T-helper 2 cell treated with Interferon-gamma antibody and Interleukin-4, amounts not matched to agents 5 μg/mL and 100 μg/mL, for 36 hours (primary cell): ENCODE measurements around the gene MAP4K3.

ENCODE experiments used
- DNase-seq: peaks from one replicate; pipeline ENCODE4 v3.0.0; 2021; ENCODE audit warnings: low spot score
- H3K27ac Mint-ChIP-seq: one replicate; pipeline ENCODE4 v1.8.0; 2021; ENCODE audit warnings: mild to moderate bottlenecking, mixed read lengths
- H3K27me3 Mint-ChIP-seq: one replicate; pipeline ENCODE4 v1.8.0; 2021; ENCODE audit warnings: low read depth, mixed read lengths
- H3K36me3 Mint-ChIP-seq: one replicate; pipeline ENCODE4 v1.8.0; 2021; ENCODE audit warnings: low read depth, mixed read lengths
- H3K4me1 Mint-ChIP-seq: one replicate; pipeline ENCODE4 v1.8.0; 2021; ENCODE audit warnings: low read depth, mixed read lengths
- H3K4me3 Mint-ChIP-seq: one replicate; pipeline ENCODE4 v1.8.0; 2022; ENCODE audit warnings: mild to moderate bottlenecking, moderate library complexity, mixed read lengths
- H3K9me3 Mint-ChIP-seq: one replicate; pipeline ENCODE4 v1.8.0; 2021; ENCODE audit warnings: mixed read lengths

MAP4K3 gene

GRCh38 chr2:39433586-39434195 lies 3.4 kb downstream of the MAP4K3 start:
- Mint-ChIP-seq H3K27me3 (no peaks in the 10 kb centered on the region), H3K4me1 (peaks cover 33% of the 10 kb centered on the region), H3K9me3 (no peaks in the 10 kb centered on the region), H3K4me3 (no peak overlapping the region), H3K27ac (no peak overlapping the region), H3K36me3 (no peaks in the 10 kb centered on the region)
- DNase-seq = no peak

DNA sequence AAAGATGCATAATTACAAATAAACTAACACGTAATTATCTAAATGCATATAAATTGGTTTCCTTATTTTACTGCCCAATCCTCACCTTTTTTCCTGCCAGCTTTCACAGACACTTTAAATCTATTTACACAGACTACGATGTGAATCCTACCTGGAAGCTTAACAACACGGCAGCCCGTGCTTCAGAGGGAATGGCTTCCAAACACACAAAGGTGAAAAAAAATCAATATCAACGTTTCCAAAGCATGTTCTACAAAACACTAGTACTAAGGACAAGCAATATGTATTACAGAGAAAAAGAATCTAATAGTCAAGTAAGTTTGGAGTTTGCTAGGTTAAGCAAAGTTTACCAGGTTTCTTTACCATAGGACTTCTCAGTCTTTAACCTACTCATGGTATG lies 4.4 kb downstream of the MAP4K3 start:
- Mint-ChIP-seq H3K27ac (no peak overlapping the region), H3K4me1 (peaks cover 30% of the 10 kb centered on the region), H3K36me3 (no peaks in the 10 kb centered on the region), H3K9me3 (no peaks in the 10 kb centered on the region), H3K4me3 (no peak overlapping the region), H3K27me3 (no peaks in the 10 kb centered on the region)
- DNase-seq = no peak

GRCh38 chr2:39431592-39432316 lies 5.3 kb downstream of the MAP4K3 start:
- no peak for DNase-seq
- Mint-ChIP-seq H3K9me3 (no peaks in the 10 kb centered on the region), H3K4me3 (no peak overlapping the region), H3K4me1 (peaks cover 35% of the 10 kb centered on the region), H3K36me3 (no peaks in the 10 kb centered on the region), H3K27me3 (no peaks in the 10 kb centered on the region), H3K27ac (no peak overlapping the region)

DNA sequence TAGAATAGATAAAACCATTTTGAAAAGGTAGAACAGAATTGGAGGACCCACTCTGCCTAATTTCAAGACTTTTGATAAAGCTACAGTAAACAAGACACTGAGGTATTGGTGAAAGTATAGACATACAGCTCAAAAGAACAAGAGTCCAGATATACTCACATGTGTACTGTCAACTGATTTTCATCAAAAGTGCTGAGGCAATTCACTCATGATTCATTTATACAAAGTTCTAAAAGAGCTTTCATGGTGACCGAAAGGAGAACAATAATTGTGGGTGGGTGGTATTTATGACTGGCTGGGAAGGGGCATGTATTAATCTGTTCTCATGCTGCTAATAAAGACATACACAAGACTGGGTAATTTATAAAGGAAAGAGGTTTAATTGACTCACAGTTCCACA lies 7.3 kb downstream of the MAP4K3 start:
- DNase-seq = no peak
- no peak overlapping the region for H3K27ac Mint-ChIP-seq
- no peak overlapping the region for H3K4me3 Mint-ChIP-seq
- H3K4me1 Mint-ChIP-seq = peaks cover 25% of the 10 kb centered on the region
- no peaks in the 10 kb centered on the region for H3K9me3 Mint-ChIP-seq
- no peaks in the 10 kb centered on the region for H3K36me3 Mint-ChIP-seq
- H3K27me3 Mint-ChIP-seq = no peaks in the 10 kb centered on the region

- Mint-ChIP-seq H3K4me1 (peaks cover 22% of the 10 kb centered on the region), H3K9me3 (no peaks in the 10 kb centered on the region)
- no peak for DNase-seq
Observed at GRCh38 chr2:39424951-39425350, 12.1 kb downstream of the MAP4K3 start.

GRCh38 chr2:39422700-39423099 lies 14.4 kb downstream of the MAP4K3 start:
- Mint-ChIP-seq H3K27me3 (no peaks in the 10 kb centered on the region), H3K4me1 (peaks cover 24% of the 10 kb centered on the region), H3K9me3 (no peaks in the 10 kb centered on the region), H3K27ac (no peak overlapping the region), H3K36me3 (no peaks in the 10 kb centered on the region), H3K4me3 (no peak overlapping the region)
- no peak for DNase-seq

More at GRCh38 chr2:39424951-39425350, 12.1 kb downstream of the MAP4K3 start:
- Mint-ChIP-seq H3K4me3 (no peak overlapping the region), H3K36me3 (no peaks in the 10 kb centered on the region), H3K27ac (no peak overlapping the region), H3K27me3 (no peaks in the 10 kb centered on the region)

DNA sequence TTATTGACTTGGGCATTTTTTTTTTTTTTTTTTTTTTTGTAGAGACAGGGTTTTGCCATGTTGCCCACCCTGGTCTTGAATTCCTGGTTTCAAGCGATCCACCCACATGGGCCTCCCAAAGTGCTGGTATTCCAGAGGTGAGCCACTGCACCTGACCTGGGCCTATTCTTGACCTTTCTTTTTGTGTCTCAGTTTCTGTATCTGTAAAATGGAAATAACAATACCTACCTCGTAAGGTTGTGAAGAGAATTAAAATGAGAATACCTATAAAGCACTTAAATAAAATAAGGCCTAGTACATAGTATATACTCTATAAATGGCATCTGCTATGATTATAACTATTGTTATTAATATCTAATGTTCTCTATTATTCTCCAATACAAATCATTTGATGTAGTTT lies 15.7 kb downstream of the MAP4K3 start:
- Mint-ChIP-seq H3K36me3 (no peaks in the 10 kb centered on the region), H3K9me3 (no peaks in the 10 kb centered on the region), H3K27ac (no peak overlapping the region), H3K4me1 (peaks cover 20% of the 10 kb centered on the region), H3K27me3 (no peaks in the 10 kb centered on the region), H3K4me3 (no peak overlapping the region)
- no peak for DNase-seq

DNA sequence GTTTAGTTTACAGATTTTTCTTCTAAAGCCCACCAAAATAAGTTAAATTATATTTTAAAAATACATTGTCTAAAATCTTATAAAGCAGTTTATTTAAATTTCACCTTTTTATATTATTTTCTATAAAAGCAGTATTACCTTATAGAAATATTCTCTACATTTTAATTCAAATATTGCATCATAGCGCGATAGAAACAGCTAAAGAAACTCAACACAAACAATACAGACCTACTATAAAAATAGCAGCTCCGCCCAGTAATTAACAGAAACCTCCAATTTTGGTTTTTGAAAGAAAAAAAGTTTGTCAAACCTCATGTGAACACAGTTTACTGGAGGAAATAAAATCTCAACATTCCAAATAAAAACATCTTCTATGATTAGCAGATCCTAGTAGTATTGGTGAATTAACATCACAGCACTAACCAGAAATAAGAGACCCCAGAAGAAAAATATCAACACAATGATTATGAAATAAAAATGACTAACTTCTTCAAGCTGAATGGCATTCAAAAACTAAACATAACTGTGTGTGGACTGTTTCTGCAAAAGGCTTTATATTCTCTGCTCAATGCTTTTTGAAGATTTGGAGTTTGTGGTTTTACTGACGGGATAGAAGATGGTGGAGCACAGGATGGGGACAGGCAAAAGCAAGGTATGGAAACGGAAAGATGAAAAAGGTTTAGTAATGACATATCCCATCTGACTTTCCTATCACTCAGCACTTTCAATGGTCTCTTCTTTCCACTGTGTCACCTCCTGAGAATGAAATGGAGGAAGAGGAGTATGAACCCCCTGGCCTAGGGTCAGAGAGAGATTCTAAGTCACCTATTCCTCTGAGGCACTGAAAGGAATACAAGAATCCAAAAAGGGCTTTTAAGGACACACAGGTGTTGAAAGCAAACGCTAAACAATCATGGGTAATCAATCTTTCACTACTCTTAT lies 17.5 kb downstream of the MAP4K3 start:
- H3K27ac Mint-ChIP-seq = no peak overlapping the region
- no peaks in the 10 kb centered on the region for H3K27me3 Mint-ChIP-seq
- DNase-seq = no peak
- no peak overlapping the region for H3K4me3 Mint-ChIP-seq
- peaks cover 16% of the 10 kb centered on the region for H3K4me1 Mint-ChIP-seq
- no peaks in the 10 kb centered on the region for H3K9me3 Mint-ChIP-seq
- no peaks in the 10 kb centered on the region for H3K36me3 Mint-ChIP-seq

- Mint-ChIP-seq H3K27ac (no peak overlapping the region), H3K36me3 (no peaks in the 10 kb centered on the region), H3K9me3 (no peaks in the 10 kb centered on the region), H3K27me3 (no peaks in the 10 kb centered on the region), H3K4me3 (no peak overlapping the region), H3K4me1 (peaks cover 16% of the 10 kb centered on the region)
- DNase-seq = no peak
Observed at GRCh38 chr2:39418491-39418890, 18.6 kb downstream of the MAP4K3 start.

GRCh38 chr2:39416140-39416539 lies 20.9 kb downstream of the MAP4K3 start:
- no peaks in the 10 kb centered on the region for H3K9me3 Mint-ChIP-seq
- H3K4me1 Mint-ChIP-seq = peaks cover 14% of the 10 kb centered on the region
- H3K27me3 Mint-ChIP-seq = no peaks in the 10 kb centered on the region
- H3K36me3 Mint-ChIP-seq = no peaks in the 10 kb centered on the region
- no peak for DNase-seq
- H3K27ac Mint-ChIP-seq = no peak overlapping the region
- no peak overlapping the region for H3K4me3 Mint-ChIP-seq

DNA sequence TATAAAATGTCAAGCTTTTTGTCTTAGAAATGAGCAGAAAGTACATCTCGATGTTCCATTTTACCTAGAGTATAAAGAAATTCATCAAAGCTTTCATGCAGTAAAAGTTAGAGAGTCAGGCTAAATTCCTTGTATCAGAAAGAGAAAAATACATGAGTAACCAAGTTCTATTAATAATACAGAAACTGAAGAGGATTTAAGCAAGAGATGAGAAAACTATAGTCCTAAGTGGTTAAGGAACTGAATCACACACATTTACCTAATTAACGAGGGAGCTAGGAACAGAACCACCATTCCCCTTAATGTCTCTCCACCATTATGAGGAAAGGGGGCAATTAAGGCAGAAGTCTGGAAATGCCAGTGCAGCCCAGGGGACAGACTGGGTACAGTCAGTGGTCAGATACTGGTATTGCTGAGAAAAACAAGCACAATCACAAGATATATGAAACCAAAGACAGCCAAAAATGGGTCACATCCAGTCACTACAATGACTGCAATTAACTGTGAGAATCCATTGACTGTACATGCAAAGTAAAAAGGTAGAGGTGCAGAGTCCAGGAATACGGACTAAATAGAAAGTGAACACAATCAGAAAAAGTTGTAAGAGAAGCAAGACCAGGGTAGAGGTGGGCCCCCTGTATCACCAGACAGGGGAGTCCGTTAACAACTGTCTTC lies 23.9 kb downstream of the MAP4K3 start:
- Mint-ChIP-seq H3K9me3 (no peaks in the 10 kb centered on the region), H3K36me3 (no peaks in the 10 kb centered on the region), H3K4me3 (no peak overlapping the region), H3K27me3 (no peaks in the 10 kb centered on the region), H3K27ac (no peak overlapping the region), H3K4me1 (peaks cover 19% of the 10 kb centered on the region)
- DNase-seq = no peak

GRCh38 chr2:39411181-39411944 lies 25.7 kb downstream of the MAP4K3 start:
- Mint-ChIP-seq H3K9me3 (no peaks in the 10 kb centered on the region), H3K4me1 (peaks cover 21% of the 10 kb centered on the region), H3K27ac (no peak overlapping the region), H3K36me3 (no peaks in the 10 kb centered on the region), H3K27me3 (no peaks in the 10 kb centered on the region), H3K4me3 (no peak overlapping the region)
- no peak for DNase-seq

DNA sequence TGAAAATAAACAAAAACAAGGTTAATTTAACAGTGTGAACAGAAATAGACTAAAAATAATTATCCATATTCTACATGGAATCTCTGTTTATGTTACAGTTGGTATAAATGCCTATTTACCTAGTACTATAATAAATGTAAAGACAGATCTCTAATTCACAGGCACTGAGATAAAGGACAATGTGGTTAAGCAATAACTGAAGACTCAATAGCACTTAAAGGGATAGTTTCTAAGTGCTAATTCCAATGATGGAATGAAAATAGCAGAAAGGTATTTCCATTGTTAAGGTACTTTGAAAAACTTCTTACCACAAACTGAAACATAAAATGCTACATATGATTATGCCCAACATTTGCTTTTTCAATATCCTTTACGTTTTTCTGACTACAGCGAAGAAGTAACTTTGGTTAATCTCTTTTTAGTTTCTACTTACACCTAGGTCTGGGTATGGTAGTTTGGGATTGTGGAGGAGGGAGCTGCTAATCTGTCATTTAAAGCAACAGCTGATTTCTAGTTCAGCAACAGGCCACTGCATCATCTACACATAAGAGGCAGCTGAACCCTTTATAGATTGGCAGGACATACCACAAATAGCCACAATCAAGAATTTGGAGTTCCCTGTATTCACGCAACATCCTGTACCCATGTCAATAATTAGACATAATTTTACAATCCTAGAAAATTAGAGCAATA lies 27.2 kb downstream of the MAP4K3 start:
- Mint-ChIP-seq H3K9me3 (no peaks in the 10 kb centered on the region), H3K27me3 (no peaks in the 10 kb centered on the region), H3K4me3 (no peak overlapping the region), H3K36me3 (no peaks in the 10 kb centered on the region), H3K27ac (no peak overlapping the region), H3K4me1 (peaks cover 21% of the 10 kb centered on the region)
- DNase-seq = no peak
